ENCODE measurements around the gene NRP2.

DNA sequence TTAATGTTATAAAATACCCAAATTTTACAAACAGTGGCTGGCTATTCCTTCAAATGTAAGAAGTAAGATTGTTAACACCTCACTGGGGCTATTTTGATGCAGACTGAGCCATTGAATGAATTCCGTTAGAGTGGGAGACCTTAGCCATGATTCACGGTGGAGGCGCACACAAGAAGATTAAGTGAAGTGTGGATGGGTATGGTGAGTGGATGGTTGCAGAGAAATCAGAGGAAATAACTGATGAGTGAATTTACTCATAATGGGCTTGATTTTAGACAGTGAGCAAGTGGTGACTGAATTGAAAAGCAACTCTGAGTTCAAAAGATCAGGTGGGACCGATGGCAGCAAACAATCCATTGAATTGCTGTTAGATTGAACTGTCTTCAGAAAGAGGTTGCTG is 75.0 kb downstream of the NRP2 start:
- TF ChIP-seq, protein P1, sequence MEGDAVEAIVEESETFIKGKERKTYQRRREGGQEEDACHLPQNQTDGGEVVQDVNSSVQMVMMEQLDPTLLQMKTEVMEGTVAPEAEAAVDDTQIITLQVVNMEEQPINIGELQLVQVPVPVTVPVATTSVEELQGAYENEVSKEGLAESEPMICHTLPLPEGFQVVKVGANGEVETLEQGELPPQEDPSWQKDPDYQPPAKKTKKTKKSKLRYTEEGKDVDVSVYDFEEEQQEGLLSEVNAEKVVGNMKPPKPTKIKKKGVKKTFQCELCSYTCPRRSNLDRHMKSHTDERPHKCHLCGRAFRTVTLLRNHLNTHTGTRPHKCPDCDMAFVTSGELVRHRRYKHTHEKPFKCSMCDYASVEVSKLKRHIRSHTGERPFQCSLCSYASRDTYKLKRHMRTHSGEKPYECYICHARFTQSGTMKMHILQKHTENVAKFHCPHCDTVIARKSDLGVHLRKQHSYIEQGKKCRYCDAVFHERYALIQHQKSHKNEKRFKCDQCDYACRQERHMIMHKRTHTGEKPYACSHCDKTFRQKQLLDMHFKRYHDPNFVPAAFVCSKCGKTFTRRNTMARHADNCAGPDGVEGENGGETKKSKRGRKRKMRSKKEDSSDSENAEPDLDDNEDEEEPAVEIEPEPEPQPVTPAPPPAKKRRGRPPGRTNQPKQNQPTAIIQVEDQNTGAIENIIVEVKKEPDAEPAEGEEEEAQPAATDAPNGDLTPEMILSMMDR (IDR thresholded peaks at IDR 0.05; ENCODE audit: poor library complexity) = no peak
- TF ChIP-seq EZH2phosphoT487 (IDR thresholded peaks at IDR 0.05; ENCODE audit: low read depth, severe bottlenecking, unreplicated experiment) (no peak), EZH2 (IDR thresholded peaks at IDR 0.05; ENCODE audit: borderline replicate concordance) (no peak)
